T-helper 2 cell treated with Interferon-gamma antibody and Interleukin-4, amounts not matched to agents 100 ng/mL and 5 ng/mL, for 36 hours (primary cell): ENCODE data around the gene ABCF2. TPM values are rescaled to one million over a fixed set of nuclear protein-coding genes. Genes with fewer than 3 reads are reported as not detected.

Source experiments
- intact Hi-C: fragments of 100-400 bp; cut with micrococcal nuclease; formaldehyde crosslinking; loops from one replicate; pipeline ENCODE4 v1.15.1; 2023
- total RNA-seq: library from RNA; stranded (reverse); gene quantifications from 2 replicates; pipeline ENCODE4 v1.2.3, GENCODE V29; 2022

Gene ABCF2
- total RNA-seq, 1 donor from 2014 or later = 47.2 TPM

DNA sequence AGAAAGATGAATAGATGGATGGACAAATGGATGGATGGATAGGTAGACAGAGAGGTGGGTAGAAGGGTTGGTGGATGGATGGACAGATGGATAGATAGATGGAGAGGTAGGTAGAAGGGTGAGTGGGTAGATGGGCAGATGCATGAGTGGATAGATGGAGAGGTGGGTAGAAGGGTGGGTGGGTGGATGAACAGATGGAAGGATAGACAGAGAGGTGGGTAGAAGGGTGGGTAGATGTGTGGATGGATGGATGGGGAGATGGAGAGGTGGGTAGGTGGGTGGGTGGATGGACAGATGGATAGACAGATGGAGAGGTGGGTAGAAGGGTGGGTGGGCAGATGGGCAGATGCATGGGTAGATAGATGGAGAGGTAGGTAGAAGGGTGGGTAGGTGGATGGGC, 29.1 kb downstream of the ABCF2 start:
- intact Hi-C loops = no loop called here

DNA sequence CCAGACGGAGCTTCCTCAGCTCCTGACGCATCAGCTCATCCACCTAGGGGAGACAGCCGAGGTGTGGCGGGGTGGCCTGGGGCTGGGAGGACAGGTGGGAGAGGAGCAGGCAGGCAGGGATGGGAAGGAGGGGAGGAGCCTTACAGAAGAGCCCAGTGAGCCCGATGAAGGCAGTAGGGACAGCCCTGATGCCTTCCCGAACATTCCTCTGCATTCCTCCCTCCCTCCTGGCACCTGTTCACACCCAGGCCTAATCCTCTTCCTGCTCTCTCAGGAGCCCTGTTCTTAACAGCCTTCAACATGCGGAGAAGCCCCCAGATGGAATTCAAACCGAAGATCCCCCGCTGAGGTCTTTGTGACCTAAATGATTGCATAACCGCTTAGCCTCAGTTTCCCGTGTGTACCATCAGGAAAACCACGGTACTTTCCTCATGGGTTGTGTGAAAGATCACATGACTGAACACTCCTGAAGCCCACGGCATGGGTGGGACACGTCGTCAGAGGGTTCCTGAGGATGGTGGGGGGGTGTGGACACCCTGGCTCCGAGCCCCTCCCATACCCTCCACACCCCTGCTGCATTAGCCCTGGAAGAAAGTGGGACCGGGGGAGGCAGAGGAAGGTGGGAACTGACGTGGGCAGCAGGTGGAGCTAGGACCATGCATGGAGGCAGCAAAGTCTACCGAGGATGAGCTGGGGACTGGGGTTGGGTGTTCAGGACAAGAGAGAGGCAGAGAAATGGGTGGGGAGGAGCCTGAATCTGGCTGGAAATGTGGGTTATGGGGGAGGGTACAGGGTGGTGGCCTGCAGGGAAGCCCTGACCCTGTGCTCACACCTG, 31.2 kb downstream of the ABCF2 start:
- intact Hi-C loops = no loop called here

DNA sequence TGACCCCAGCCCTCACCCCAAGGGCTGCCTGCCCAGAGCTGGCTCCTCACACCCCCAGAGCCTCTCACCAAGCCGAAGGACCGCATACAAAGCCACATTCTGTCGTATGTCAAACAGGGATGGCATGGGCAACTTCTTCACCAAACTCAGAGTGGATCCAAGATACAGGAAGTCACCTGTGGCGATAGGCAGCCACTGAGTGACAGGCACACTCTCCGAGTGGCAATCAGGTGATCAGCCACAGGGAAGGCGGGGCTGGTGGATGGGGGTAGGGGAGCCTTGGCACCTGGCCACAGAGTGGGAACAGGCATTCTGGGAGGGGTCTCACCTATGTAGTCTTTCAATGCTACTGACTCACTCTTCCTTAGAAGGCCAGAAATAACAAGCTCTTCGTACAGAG, 32.8 kb downstream of the ABCF2 start:
- intact Hi-C loops = no loop called here

DNA sequence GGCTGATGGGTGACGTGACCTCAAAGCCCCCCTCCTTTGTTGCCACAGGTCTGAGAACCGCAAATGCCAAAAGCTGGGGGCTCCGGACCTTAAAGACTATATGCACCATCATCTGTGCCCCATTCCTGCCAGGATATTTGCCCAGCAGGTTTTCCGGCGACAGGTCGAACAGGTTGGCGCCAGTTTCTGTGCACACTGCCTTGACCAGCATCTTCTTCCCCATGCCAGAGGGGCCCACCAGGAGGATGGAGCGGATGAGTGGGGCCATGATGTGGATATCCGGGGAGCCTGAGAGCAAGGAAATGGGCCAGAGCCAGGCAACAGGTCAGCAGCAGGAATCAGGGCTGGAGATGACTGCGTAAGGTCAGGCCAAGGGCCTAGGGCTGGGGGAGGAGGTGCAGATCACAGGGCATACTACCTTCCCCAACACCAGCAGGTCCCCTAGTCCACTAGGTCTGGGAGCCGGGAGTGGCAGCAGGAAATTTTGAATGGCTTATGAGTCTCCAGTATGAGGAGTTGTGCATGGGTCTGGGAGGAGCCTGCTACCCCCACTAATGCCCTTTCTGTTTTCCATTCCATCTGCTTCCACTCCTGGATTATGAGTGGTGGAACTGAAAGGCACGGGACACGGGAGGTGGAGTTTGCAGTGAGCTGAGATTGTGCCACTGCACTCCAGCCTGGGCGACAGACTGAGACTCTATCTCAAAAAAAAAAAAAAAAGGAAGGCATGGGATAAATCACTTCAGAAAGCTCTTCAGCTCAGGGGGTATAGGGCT, 33.6 kb downstream of the ABCF2 start:
- intact Hi-C loops = no loop called here

DNA sequence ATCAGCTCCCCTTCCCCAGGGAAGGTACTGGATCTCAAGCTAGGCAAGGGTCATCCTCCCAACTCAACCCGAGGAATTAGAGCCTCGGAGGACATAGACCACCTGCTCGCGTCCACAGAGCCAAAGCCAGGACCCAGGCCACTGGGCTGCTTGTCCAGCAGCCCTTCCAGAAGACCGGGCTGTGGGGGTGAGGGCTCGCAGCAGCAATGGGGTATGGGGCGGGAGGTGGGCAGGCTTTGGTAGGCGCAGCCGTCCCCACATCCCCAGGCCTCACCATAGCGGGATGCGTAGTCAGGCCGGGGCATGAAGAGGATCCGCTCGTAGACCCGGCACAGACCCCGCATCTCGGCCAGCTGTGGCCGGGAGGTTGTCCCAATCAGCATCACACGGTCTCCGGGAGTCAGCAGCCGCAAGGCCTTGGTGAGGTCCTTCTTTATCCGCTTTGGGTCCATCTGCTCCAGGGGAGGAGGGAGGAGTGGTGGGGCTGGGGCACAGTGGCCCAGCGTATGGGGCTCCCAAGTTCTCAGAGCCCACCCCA, 34.9 kb downstream of the ABCF2 start:
- intact Hi-C loops = no loop called here

DNA sequence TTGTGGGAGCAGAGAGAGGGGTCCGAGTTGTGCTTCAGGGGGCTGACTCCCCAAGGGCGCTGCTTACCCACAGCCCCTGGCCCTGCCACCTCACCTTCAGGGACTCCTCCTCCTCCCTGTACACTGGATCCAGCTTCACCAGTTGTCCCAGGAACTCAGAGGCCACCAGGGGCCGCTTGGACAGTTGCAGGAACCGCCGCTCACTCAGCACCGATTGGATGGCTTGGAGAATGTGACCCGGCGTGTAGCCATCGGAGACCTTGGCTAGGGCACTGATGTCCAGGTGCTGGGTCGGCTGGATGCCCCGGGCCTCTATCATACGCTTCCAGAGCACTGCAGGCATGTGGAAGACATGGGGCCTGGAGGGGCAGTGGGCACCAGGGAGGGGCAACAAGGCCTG, 35.5 kb downstream of the ABCF2 start:
- intact Hi-C loops = no loop called here

DNA sequence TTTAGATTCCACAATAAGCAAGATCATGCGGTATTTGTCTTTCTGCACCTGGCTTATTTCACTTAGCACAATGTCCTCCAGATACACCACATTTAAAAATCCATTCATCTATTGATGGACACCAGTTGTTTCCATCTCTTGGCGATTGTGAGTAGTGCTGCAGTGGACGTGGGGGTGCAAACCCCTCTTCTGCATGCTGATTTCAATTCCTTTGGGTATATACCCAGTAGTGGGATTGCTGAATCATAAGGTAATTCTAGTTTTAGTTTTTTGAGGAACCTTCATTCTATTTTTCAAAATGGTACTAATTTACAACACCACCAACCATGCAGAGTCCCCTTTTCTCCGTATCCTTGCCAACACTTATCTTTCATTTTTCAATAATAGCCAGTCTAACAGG, 38.0 kb downstream of the ABCF2 start:
- intact Hi-C loops = no loop called here

DNA sequence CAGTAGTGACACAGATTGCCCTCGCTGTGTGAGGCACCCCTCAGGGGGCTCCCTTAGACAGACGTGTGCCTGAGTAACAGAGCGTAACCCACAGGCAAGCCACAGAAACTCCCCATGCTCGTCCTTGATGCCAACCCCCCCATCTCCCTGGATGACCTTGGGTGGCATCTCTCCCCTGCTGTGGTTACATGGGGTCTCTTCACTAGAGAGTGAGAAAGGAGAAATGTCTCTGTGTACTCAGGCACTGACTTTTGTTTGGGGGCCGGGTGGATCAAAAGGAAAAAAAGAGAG, 38.8 kb downstream of the ABCF2 start:
- intact Hi-C loops = no loop called here

DNA sequence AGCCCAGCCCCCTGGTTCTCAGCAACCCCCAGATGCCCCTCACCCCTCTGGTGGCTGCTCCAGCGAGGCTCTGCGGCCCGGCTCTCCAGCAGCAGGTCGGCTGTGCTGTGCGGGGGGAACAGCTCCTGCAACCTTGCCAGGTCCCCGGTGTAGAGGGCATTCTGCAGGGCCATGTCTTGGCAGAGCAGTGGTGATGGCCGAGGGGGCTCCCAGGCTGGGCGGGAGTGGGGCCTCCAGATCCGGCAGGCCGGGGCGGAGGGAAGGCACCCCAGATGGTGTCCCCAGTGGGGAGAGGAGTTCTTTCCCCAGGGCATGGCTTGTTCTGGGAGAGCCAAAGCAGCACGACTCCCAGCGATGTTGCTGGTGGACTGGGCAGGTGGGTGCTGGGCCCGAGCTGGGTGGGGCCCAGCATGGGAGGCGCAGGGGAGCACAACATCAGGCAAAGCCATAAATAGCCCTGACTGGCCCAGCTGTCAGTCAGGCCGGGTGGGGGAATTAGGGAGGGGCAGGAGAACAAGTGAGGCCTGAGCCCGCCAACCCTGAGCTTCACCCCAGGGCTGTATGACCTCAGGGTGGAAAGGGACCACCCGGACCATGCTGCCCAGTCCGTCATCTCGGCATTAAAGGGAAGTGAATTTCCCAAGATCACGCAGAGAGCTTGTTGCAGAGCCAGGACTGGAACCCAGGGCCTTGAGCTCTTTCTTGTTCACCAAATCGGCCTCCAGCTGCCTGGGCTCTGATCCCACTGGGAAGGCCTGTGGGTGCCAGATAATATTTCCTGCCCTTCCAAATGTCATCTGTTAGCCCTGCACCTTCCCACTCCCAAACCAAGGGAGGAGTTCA, 39.4 kb downstream of the ABCF2 start:
- intact Hi-C loops = no loop called here

DNA sequence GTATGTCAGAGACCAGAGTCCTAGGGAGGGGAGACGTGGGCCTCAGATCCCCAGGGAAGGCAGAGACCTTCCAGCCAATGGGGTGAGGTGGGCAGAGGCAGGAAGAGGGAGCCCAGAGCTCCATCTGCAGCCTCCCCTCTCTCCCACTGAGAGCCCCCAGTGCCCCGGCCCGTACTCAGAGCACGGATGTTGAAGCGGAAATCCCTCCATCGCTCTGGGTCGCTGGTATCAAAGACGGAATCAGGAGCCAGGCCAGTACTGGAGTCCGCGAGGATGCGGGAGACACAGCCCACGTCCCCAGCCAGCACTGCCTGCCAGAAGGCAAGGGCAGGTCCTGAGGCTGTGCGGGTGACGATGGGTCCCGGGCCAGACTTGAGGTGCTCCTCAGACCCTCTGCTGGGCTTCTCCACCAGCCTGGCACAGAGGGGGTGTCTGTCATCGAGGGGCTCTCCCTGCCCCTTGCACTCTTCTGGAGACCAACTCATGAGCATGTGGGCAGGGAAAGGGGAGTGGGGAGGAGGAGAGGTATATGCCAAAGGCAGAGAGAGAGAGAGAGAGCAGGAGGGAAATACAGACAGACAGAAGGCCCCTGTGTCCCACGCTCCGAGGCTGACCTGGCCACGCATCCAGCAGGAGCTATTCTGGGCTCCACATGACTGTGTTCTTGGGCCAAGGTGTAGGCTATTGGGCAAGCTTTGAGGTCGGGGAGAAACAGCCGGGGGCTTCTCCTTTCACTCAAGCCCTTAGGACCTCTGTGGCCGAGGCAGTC, 40.2 kb downstream of the ABCF2 start, which contains the start of gene ASB10:
ASB10 (minus strand) TSS at position 611 of the 769 bp plus-strand sequence; CDS start at position 491, 120 bp downstream.
- intact Hi-C loops = no loop called here

DNA sequence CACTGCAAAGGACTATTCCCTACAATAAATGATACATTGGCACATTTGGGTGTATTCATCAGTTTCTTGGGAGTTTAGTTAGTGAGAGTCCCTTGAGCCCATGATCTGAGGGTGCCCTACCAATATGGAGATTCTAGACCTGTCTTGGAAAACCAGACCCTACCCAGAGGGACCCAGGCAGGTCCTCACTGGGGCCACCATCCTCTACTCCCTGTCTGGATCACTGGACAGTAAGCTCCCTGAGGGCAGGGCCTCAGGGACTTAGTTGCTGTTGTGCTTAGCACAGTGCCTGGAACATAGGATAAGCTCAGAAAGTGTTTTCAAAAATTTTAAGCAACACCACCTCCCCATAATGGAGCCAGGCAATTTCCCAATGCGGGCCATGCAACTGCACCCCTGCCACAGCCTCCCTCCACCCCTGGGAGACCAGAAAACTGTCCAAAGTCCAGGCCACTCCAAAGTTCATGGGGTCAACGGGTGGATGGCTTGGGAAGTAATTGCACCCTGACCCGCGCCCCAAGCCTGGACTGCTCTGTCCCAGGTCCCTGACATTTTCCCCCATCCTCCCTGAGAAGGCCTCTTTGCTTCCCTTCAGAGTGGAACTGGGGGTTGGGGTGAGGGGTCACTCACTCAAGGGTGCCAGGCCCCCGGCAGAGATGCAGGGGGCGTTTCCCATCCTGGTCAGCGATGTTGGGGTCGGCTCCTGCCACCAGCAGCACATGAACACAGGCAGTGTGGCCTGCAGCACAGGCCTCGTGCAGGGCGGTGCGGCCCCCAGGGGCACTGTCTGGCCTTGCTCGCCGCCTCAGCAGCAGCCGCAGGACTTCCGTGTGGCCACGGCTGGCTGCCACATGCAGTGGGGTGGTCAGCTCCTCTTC, 41.0 kb downstream of the ABCF2 start:
- intact Hi-C loops = no loop called here

DNA sequence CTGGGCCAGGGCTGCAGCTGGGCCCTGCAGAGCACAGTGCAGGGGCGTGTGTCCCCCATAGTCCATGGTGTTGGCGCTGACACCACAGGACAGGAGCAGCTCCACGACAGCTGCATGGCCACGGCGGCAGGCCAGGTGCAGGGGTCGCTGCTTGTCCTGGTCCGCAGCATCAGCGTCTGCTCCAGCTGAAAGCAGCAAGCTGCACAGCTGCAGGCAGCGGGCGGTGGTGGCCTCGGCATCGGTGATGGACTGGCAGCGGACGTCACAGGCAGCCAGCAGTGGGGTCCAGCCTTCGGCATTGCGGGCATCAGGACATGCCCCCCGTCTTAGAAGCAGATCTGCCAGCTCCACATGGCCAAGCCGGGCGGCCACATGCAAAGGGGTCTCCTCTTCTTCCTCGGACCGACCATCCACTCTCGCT, 46.0 kb downstream of the ABCF2 start:
- intact Hi-C loops = no loop called here

DNA sequence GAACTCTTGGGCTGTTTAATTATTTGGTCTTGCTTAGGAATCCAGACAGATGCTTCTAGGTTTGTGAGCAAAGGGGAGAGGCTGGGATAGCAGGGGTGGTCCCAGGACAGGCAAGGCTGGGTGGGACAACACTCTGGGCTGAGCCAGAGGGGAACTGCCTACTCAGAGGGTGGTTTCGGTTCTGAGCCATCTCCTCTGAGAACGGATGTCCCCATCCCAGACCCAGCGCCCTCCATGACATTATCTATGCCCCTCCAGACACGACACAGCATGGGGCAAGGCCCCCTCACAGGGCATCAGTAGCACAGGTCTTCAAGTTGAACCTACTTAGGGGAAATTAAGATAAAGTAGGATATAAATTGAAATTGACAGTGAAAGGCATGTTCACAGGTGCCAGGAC, 47.1 kb downstream of the ABCF2 start:
- intact Hi-C loops = no loop called here

DNA sequence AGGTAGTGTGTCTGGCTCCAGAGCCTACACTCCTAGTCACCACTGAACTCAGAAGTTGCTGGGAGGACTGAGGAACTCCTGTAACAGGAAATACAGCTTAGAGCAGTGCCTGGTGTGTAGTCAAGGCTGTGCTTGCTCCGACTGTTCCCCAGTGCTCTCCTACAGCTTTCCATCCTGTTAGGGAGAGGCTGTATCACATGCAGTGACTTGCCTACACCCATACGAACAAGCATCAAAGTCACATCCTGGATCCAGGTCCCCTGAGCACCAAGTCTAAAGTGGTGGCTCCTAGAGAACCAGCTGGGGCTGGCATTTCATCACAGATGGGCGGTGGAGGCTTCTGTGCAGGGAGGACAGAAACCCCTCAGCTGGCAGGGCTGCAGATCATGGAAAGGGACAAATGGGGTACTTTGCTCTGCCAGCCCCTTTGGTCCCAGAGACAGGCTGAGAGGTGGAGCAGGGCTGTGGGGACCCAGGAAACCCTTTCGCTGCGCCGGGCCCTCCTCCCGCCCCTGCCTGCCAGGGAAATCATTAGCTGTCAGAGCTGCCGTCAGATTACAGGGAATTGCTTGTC, 47.6 kb downstream of the ABCF2 start:
- intact Hi-C loops = no loop called here

DNA sequence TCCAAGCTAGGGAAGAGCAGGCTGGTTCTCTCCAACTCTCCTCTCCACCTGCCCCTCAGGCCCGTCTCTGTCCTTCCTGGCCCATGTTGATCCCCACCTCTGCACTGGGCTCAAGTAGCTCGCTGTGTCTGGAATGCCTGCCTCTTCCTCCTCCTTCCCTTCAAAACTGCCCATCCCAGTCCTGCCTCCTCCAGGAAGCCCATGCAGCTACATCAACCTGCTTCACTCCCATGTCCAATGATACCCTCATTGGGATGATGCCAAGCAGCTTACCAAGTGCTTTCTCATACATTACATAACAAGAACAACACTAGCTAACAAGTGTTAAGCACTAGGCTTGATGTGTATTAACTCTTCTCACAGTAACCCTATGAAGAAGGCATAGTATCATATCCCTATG, 48.2 kb downstream of the ABCF2 start:
- intact Hi-C loops = no loop called here

DNA sequence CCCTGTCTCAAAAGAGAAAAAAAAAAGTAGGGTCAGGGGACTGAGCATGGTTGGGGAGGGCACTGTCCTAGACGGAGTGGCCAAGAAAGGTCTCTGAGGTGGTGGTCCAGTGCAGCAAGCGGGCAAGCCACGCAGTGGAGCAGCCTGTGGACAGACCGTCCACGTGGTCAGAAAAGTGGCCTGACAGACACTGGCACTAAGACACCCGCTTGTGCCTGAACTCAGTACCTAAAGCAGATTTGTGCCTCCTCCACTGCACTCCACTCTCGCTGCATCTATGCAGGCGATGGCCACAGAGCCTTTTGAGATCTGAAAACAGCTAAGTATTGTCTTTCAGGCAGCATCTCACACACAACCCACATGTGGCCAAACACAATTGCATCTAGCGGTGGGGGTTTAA, 48.8 kb downstream of the ABCF2 start:
- intact Hi-C loops = no loop called here

DNA sequence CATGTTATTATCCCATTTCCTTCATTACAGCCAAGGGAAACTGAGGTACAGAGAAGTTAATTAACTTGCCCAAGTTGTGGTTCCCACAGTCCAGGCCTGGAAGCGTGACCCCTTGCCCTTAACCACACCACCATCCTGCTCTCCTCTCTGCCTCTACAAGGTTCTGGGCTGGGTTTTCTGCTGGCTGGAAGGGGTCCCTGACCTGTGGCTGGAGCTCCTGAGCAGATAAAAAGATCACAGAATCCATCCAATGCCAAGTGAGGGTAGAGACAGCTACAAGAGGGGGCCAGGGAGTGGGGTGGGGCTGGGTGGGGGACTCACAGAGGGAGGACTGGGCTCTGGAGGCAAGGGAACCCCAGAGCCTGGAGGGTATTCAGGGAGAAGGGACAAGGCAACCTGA, 49.7 kb downstream of the ABCF2 start:
- intact Hi-C loops = no loop called here

DNA sequence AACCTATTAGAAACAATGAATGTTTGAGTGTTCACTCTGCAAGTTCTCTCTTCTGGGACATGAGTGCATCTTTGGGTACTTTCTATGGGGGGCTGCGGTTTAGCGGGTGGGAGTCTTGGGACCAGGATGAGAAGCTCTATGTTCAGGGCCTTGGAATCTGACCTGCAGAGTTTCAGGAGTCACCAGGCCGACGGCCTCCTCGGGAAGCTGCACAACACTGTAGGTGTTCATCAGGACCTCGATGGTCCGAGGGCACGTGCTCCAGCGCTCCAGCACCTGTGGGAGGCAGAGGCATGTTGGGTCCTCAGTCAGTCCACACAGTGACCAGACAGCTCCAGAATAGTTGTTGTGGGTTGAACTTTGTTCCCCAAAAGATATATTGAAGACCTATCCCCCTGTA, 50.6 kb downstream of the ABCF2 start:
- intact Hi-C loops = no loop called here

DNA sequence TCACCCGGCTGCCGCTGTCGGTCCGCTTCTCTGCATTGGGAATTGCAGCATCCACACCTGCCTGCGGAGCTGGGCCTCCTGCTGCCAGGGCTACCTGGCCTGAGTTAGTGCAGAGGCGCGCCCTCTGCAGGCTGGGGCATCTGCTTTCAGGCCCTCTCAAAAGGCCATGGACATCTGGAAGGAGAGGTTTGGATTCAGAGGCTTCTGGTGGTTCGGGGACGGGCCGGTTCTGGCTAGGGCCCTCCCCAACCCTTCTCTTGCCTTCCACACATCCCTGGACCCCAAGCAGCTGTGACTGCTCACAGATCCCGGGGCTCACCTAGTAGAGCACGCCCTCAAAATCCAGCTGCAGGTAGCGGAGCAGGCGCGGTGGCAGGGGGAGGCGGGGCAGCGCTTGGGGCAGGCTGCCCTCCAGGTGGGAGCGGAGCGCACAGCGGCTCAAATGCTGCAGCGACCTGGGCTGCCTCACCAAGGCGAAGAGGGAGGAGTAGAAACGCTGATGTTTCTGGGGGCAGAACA, 51.2 kb downstream of the ABCF2 start:
- intact Hi-C loops = no loop called here
